Memory B cell (primary cell): ENCODE results near the gene IL1RN.

Experiments
- ATAC-seq: fragments of 150-1000 bp; cut with Tn5 transposase; 2 replicates; pipeline ENCODE4 v1.10.0; 2021; ENCODE audit warnings: low read depth, mild to moderate bottlenecking, moderate library complexity
- DNase-seq, 2 donors: peaks; one replicate each; pipeline ENCODE4 v3.0.0; 2022; ENCODE audit warnings: low spot score in 2 of 2
- H3K27ac Mint-ChIP-seq: one replicate; pipeline ENCODE4 v1.8.0; 2022; ENCODE audit warnings: mild to moderate bottlenecking, moderate library complexity, mixed read lengths
- H3K27me3 Mint-ChIP-seq: one replicate; pipeline ENCODE4 v1.8.0; 2022; ENCODE audit warnings: mixed read lengths
- H3K36me3 Mint-ChIP-seq: one replicate; pipeline ENCODE4 v1.8.0; 2022; ENCODE audit warnings: mild to moderate bottlenecking, mixed read lengths
- H3K4me1 Mint-ChIP-seq: one replicate; pipeline ENCODE4 v1.8.0; 2022; ENCODE audit warnings: mixed read lengths
- H3K4me3 Mint-ChIP-seq: one replicate; pipeline ENCODE4 v1.8.0; 2022; ENCODE audit warnings: mild to moderate bottlenecking, moderate library complexity, mixed read lengths
- H3K9me3 Mint-ChIP-seq: one replicate; pipeline ENCODE4 v1.8.0; 2022; ENCODE audit warnings: mixed read lengths

The IL1RN gene

DNA sequence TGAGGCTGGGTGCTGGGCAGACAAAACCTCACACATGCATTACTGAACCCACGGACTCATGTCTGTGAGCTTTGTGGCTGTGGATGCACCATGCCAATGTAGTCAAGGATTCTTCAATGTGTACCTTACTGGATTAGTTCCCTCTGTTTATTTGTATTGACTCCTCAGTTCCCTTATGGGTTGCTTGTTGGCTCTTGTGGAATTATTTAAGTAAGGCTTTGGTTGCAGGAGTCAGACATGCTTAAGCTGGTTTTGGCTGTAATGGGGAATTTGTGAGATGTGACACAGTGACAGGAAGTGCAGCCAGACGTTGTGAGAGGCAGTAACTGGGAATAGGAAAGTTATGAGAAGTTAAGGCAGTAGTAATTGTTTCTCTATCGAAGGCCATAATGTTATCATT lies 13.6 kb upstream of the IL1RN start:
- DNase-seq (no peak), ATAC-seq (no peak)
- H3K36me3 Mint-ChIP-seq = no peaks in the 10 kb centered on the region
- H3K4me1 Mint-ChIP-seq = peaks cover 5% of the 10 kb centered on the region
- H3K4me3 Mint-ChIP-seq = no peak overlapping the region
- H3K27ac Mint-ChIP-seq = no peak overlapping the region
- peaks cover 1% of the 10 kb centered on the region for H3K27me3 Mint-ChIP-seq
- no peaks in the 10 kb centered on the region for H3K9me3 Mint-ChIP-seq

DNA sequence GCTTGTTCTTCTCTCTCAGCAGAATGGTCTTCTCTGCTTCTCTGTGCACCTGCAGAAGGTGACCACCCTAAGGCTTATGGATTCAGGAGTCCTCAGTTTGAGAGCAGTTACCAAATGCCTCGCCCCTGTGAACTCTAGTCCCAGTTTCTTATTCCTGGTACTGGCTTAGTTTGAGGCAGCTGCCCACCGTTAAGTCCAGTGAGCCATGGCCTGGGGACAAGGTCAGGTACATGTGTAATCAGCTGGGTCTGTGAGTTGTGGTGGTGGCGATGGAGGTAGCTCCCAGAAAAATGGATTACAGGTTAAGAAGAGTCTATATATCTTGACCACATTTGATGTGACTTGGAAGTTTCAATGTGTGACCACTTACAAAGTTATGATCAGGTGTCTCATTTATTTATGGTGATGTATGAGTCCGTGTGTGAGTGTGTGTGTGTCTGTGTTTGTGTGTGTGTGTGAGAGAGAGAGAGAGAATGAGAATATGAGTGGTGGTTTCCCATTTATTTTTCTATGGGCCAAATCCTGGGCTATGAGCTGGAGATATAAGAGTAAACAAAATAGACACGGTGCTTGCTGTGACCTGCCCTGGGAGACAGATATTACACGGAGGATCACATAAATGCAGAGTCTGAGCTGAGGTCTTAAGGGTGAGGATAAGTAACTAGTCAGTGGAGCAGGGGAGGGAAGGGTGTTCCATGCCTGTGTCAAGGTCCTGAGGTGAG lies 13.0 kb upstream of the IL1RN start:
- ATAC-seq (no peak), DNase-seq (no peak)
- Mint-ChIP-seq H3K27me3 (peaks cover 1% of the 10 kb centered on the region), H3K9me3 (no peaks in the 10 kb centered on the region), H3K27ac (no peak overlapping the region), H3K4me3 (no peak overlapping the region), H3K4me1 (peaks cover 5% of the 10 kb centered on the region), H3K36me3 (no peaks in the 10 kb centered on the region)

DNA sequence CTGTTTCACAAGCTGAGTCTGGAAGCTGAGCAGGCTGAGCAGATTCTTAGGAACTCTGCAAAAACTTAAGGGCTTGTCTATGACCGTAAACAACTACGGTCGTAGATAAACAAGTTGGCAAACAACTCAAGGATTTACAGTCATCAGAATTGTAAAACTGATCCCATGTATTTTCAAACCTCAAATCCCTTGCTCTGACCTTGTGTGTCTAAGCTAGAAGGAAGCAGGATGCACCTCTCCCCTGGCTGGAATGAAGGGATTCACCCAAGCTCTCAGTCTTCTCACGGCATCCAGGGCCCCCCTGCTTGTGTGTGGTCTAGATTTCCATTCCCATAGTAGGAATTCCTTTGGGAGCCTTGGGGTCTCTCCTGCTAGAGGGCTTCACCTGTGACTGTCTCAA lies 12.4 kb upstream of the IL1RN start:
- no peaks in the 10 kb centered on the region for H3K9me3 Mint-ChIP-seq
- peaks cover 5% of the 10 kb centered on the region for H3K4me1 Mint-ChIP-seq
- no peak overlapping the region for H3K27ac Mint-ChIP-seq
- ATAC-seq (no peak), DNase-seq (no peak)
- no peak overlapping the region for H3K4me3 Mint-ChIP-seq
- H3K27me3 Mint-ChIP-seq = peaks cover 1% of the 10 kb centered on the region
- no peaks in the 10 kb centered on the region for H3K36me3 Mint-ChIP-seq

DNA sequence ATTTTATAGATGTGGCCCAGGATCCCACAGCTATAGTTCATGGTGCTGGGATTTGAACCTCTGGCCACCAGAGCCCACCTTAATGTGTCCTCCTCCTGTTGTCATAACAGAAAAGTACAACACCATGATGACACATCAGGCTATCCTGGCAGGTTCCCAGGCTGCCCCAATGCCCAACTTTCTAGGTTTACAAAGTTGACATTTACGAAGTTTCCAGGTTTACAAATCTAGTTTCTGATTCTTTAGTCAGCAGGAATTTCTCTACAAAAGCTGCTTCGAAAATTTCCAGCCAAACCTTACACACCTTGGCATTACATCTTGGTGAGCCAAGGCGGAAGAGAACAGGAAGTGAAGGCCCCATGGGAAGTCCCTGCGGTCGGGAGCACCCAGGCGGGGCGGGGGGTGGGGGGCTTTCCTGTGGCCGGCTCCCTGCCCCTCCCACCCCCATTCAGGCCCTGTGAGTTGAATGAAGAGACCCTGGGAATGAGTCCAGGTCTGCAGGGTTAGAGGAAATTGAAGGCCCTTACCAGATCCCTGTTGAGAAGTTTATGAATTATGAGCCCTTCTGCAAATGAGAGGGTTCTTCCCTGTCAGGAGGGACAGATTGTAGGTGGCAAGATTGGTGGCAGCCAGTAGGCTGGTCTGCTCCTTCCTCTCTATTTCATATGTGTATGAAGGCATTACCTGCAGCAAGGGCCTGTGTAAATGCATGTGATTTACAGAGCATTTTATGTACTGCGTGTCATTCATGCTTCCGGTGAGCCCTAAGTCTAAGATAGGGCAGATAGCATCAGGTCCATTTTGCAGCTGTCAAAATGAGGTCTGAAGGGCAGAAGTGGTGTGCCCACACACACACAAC lies 11.1 kb upstream of the IL1RN start:
- no peak overlapping the region for H3K27ac Mint-ChIP-seq
- DNase-seq = peak in 1 of 2 donors; percentile 13
- peak overlapping the region; percentile 21 for H3K4me3 Mint-ChIP-seq

DNA sequence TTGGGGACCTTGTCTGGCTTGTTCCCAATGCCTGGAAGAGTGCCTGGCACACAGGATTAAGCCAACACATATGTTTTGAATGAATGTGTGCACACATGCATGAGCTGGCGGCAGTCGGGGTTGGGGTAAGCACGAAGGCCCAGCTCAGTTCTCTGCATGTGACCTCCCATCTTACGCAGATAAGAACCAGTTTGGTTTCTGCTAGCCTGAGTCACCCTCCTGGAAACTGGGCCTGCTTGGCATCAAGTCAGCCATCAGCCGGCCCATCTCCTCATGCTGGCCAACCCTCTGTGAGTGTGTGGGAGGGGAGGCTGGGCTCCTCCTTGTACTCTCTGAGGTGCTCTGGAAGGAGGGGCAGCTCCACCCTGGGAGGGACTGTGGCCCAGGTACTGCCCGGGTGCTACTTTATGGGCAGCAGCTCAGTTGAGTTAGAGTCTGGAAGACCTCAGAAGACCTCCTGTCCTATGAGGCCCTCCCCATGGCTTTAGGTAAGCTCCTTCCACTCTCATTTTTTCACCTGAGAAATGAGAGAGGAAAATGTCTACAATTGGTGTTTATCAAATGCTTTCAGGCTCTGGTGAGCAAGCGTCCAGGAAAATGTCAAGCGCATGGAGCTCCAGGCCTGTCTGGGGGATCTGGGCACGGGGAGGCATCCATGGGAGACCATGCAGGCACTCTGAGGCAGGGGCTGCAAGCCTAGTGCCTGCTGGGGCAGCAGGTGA lies 9.7 kb upstream of the IL1RN start:
- ATAC-seq = no peak
- no peak for DNase-seq
- Mint-ChIP-seq H3K4me1 (peaks cover 14% of the 10 kb centered on the region), H3K4me3 (no peak overlapping the region), H3K27me3 (no peaks in the 10 kb centered on the region), H3K36me3 (no peaks in the 10 kb centered on the region), H3K27ac (no peak overlapping the region), H3K9me3 (peaks cover 1% of the 10 kb centered on the region)

More for the DNA sequence above, 11.1 kb upstream of the IL1RN start:
- no peaks in the 10 kb centered on the region for H3K27me3 Mint-ChIP-seq
- H3K36me3 Mint-ChIP-seq = no peaks in the 10 kb centered on the region
- peaks cover 1% of the 10 kb centered on the region for H3K9me3 Mint-ChIP-seq
- peak; percentile 88 for ATAC-seq
- peaks cover 14% of the 10 kb centered on the region for H3K4me1 Mint-ChIP-seq

DNA sequence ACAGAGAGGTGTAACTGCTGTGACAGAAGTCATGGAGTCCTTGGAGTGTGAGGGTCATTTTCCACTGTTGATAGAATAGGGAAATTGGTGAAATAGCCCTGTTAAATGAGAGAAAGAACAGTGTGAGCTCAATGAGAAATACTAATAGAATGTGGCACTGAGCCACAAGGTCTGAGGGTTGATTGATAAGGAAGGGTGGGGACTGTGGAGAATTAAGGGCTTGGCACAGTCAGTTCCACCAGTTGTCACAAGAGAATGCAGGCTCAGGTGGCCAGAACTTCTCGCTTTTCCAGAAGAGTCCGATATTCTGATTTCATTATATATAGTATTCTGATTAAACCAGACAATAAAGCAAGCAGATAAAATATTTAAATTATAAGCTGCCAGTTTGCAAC lies 9.1 kb upstream of the IL1RN start:
- H3K36me3 Mint-ChIP-seq = no peaks in the 10 kb centered on the region
- ATAC-seq (no peak), DNase-seq (no peak)
- H3K27me3 Mint-ChIP-seq = no peaks in the 10 kb centered on the region
- H3K27ac Mint-ChIP-seq = no peak overlapping the region
- H3K9me3 Mint-ChIP-seq = peaks cover 1% of the 10 kb centered on the region
- peaks cover 14% of the 10 kb centered on the region for H3K4me1 Mint-ChIP-seq
- H3K4me3 Mint-ChIP-seq = no peak overlapping the region

DNA sequence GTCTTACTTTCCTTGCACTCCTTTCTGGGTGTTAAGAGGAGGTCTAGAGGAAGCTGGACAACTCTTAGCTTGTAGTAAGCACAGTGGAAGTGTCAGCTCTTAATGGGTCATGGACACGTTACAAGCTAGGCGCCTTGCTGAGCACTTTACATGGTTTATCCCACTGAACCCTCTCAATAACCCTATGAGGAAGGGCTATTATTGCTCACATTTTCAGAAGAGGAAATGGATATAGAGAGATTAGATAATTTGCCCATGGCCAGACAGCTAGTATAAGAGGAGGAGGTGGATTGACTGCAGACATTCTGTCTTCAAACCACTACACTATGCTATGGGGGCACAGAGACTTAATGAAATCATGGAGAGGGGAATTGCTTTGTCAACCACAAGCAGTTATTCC lies 8.3 kb upstream of the IL1RN start:
- Mint-ChIP-seq H3K36me3 (no peaks in the 10 kb centered on the region), H3K27ac (no peak overlapping the region), H3K4me1 (peaks cover 16% of the 10 kb centered on the region), H3K4me3 (no peak overlapping the region), H3K9me3 (peaks cover 1% of the 10 kb centered on the region), H3K27me3 (no peaks in the 10 kb centered on the region)
- ATAC-seq (no peak), DNase-seq (no peak)

DNA sequence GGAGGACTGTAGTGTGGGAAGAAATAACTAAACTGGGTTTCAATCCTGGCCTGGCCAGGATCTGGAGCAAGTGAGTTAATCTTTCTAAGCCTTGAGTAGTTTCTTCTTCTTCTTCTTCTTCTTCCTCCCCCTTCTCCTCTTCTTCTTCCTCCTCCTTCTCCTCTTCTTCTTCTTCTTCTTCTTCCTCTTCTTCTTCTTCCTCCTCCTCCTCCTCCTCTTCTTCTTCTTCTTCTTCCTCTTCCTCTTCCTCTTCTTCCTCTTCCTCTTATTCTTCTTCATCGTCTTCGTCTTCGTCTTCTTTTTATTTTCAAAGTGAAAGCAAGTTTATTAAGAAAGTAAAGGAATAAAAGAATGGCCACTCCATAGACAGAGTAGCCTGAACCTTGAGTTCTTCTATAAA lies 6.5 kb upstream of the IL1RN start:
- peaks cover 21% of the 10 kb centered on the region for H3K4me1 Mint-ChIP-seq
- ATAC-seq (no peak), DNase-seq (no peak)
- H3K27me3 Mint-ChIP-seq = no peaks in the 10 kb centered on the region
- H3K27ac Mint-ChIP-seq = no peak overlapping the region
- no peaks in the 10 kb centered on the region for H3K36me3 Mint-ChIP-seq
- peaks cover 1% of the 10 kb centered on the region for H3K9me3 Mint-ChIP-seq
- H3K4me3 Mint-ChIP-seq = peak overlapping the region; percentile 1

DNA sequence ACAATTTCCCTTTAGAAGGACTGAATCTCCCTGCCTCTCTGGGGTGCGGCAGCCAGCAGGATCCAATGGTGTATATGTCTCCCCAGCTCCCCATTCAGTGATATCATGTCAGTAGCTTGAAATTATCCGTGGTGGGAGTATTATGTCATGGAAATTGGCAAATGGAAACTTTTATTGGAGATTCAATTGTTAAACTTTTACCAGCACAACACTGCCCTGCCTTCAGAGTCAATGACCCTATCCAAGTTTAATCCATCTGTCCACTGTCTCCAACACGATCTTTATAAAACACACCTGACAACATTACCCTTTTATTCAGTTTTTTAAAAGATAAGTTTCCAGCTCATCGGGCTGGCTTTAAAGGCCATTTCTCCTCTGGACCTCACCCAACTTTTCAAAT lies 5.0 kb upstream of the IL1RN start:
- Mint-ChIP-seq H3K9me3 (peaks cover 1% of the 10 kb centered on the region), H3K4me3 (no peak overlapping the region), H3K27me3 (no peaks in the 10 kb centered on the region), H3K36me3 (no peaks in the 10 kb centered on the region), H3K4me1 (peaks cover 16% of the 10 kb centered on the region), H3K27ac (no peak overlapping the region)
- no peak for ATAC-seq
- DNase-seq = no peak

DNA sequence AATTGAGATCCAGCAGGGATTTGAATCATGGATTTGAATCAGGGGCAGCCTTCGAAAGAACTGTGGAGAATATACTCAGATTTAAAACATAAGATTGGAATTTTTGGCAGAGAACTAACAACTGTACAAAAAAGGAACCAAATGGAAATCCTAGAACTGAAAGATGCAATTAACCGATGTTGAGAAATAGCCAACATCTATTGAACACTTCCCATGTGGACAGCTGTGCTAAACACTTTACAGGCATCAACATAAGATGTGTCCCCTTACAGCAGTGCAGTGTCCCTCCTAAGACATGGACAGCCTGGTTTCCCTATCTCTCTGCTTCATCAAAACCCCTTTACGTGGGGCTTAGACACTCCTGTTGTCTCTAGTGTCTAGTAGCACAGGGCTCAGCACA lies 3.7 kb upstream of the IL1RN start:
- Mint-ChIP-seq H3K36me3 (no peaks in the 10 kb centered on the region), H3K4me1 (peaks cover 19% of the 10 kb centered on the region), H3K9me3 (peaks cover 1% of the 10 kb centered on the region), H3K27ac (no peak overlapping the region), H3K27me3 (no peaks in the 10 kb centered on the region), H3K4me3 (no peak overlapping the region)
- no peak for DNase-seq
- ATAC-seq = no peak

DNA sequence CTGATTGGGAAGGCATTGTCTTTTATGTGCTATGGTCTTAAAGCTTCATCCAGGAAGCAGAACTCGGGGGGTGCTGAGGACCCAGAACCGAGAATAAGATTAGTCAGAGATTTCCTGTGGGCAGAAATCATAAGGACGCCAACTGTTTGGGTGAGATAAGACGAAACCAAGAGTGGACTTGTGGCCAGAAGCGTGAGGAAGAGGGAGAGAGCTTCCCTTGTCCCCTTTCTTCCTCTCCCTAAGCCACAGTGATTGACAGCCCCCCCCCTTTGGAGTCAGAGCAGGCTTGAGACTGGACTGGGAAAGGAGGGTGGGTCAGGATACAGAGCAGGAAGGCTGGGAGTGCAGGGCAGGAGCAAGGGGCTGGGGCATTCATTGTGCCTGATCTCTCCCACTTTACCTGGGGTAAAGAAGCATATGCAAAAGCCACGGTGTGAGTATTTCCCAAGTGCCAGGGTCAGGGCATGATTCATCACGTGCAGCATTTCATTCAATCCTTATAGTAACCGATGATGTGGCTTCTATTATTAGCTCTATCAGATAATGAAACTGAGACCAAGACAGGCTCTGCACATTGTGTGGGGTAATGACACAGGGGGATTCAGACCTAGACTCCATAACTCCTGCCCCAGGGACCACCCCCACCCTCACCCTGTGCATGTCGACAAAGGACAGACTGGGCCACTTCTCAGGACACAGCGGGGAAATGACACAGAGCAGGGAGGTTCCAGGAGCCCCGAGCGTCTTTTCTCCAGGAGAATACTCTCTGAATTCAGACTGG lies 3.0 kb upstream of the IL1RN start:
- H3K4me1 Mint-ChIP-seq = peaks cover 19% of the 10 kb centered on the region
- no peak overlapping the region for H3K4me3 Mint-ChIP-seq
- no peak overlapping the region for H3K27ac Mint-ChIP-seq
- no peaks in the 10 kb centered on the region for H3K27me3 Mint-ChIP-seq
- H3K9me3 Mint-ChIP-seq = peaks cover 1% of the 10 kb centered on the region
- ATAC-seq (peak; percentile 51), DNase-seq (no peak)
- H3K36me3 Mint-ChIP-seq = no peaks in the 10 kb centered on the region

DNA sequence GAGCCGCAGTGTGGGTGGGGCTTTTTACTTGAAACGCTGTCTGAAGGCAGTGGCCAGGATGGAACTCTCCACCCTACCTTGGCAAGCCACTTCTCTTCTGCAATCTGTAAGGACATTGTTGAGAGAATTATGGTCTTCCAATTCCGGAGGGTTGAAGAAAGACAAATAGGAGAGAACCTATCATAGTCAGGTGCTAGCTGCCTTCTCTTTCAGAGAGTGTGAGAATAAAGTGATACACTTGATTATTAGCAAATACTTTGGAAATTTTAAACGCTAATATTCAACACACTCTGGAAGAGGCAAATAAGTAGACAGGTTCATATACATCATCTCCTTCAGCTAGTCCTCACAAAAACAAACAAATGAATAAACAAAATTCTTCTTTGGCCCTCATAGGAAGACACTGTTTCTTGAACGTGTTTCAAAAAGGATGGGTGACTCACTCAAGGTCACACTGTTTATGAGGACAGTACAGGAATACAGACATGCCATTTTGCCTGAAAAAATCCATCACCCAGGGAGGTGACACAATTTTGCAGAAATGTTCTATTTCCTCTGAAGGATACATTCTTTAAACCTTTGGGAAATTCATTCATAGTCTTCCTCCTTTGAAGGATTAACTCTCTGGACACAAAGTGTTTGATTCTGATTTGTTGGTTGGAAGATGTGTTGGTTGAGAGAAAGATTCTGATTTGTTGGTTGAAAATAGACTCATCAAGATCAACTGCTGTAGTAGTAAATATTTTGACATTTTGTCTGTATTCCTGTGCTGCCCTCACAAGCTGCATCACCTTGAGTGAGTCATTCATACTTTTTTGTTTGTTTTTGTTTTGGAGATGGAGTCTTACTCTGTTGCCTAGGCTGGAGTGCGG lies 2.2 kb upstream of the IL1RN start:
- Mint-ChIP-seq H3K27ac (no peak overlapping the region), H3K36me3 (no peaks in the 10 kb centered on the region), H3K4me1 (peaks cover 19% of the 10 kb centered on the region), H3K9me3 (peaks cover 1% of the 10 kb centered on the region), H3K4me3 (no peak overlapping the region), H3K27me3 (no peaks in the 10 kb centered on the region)
- ATAC-seq (no peak), DNase-seq (no peak)
